Brain microvascular endothelial cell (primary cell): ENCODE results near the gene IPO8.
"Not testable (repeated sequence)": the region's sequence is repeated elsewhere in the genome, so short reads cannot be mapped to it uniquely, and the experiment has no call there.

Experiments
- DNase-seq: peaks from one replicate; pipeline ENCODE4 v3.0.0-alpha.2; 2020
- H3K27ac ChIP-seq: fragments of 250-450 bp; sonication (Bioruptor Pico); 2 replicates; pipeline ENCODE4 v1.5.1; 2020; ENCODE audit warnings: mild to moderate bottlenecking, moderate library complexity
- H3K27me3 ChIP-seq: fragments of 250-450 bp; sonication (Bioruptor Pico); replicated peaks from 2 replicates; pipeline ENCODE4 v1.5.1; 2020; ENCODE audit warnings: mild to moderate bottlenecking
- H3K36me3 ChIP-seq: fragments of 250-450 bp; sonication (Bioruptor Pico); replicated peaks from 2 replicates; pipeline ENCODE4 v1.5.1; 2020; ENCODE audit warnings: mild to moderate bottlenecking
- H3K4me3 ChIP-seq: 2 replicates; pipeline ENCODE4 v1.5.1; 2011; ENCODE audit warnings: low read depth, mild to moderate bottlenecking, control low read depth, low read length, moderate library complexity
- CTCF ChIP-seq: IDR thresholded peaks from 2 replicates; pipeline ENCODE4 v1.5.1; 2011; ENCODE audit warnings: low read depth, mild to moderate bottlenecking, moderate library complexity, low read length, control low read depth, inconsistent platforms; ENCODE audit errors: missing control alignments
- in situ Hi-C: cut with HindIII; loops from 2 replicates; pipeline ENCODE4 v1.10.0; 2017; ENCODE audit warnings: low sequenced_read_pairs, low pct_ligation_motif_present

Gene IPO8

GRCh38 chr12:30595742-30596141, 99.9 kb downstream of the IPO8 start:
- TF ChIP-seq CTCF = no peak
- DNase-seq = no peak
- Histone ChIP-seq H3K27me3 (no peaks in the 10 kb centered on the region), H3K27ac (no peak overlapping the region), H3K36me3 (no peaks in the 10 kb centered on the region), H3K4me3 (no peak overlapping the region)
- in situ Hi-C loops = no loop called here

GRCh38 chr12:30594509-30594908, 101.2 kb downstream of the IPO8 start:
- no peak for DNase-seq
- no peak for TF ChIP-seq CTCF

GRCh38 chr12:30588572-30588971, 107.1 kb downstream of the IPO8 start:
- H3K4me3 ChIP-seq, H3K27ac ChIP-seq, H3K27me3 ChIP-seq, DNase-seq, in situ Hi-C loops, H3K36me3 ChIP-seq: not testable (repeated sequence)

More at GRCh38 chr12:30594509-30594908, 101.2 kb downstream of the IPO8 start:
- H3K27me3 ChIP-seq = no peaks in the 10 kb centered on the region
- no peak overlapping the region for H3K27ac ChIP-seq
- no peak overlapping the region for H3K4me3 ChIP-seq
- no peaks in the 10 kb centered on the region for H3K36me3 ChIP-seq
- in situ Hi-C loops = no loop called here

- H3K27me3 ChIP-seq = no peaks in the 10 kb centered on the region
- no peak overlapping the region for H3K27ac ChIP-seq
- no peak for TF ChIP-seq CTCF
- in situ Hi-C loops = no loop called here
- no peaks in the 10 kb centered on the region for H3K36me3 ChIP-seq
- no peak overlapping the region for H3K4me3 ChIP-seq
- no peak for DNase-seq
Measured at GRCh38 chr12:30587782-30588181, 107.9 kb downstream of the IPO8 start.

- in situ Hi-C loops = no loop called here
Measured at GRCh38 chr12:30585877-30586276, 109.8 kb downstream of the IPO8 start.

GRCh38 chr12:30582943-30583342, 112.7 kb downstream of the IPO8 start:
- no peak overlapping the region for H3K4me3 ChIP-seq
- no peak for TF ChIP-seq CTCF
- H3K27ac ChIP-seq = no peak overlapping the region
- in situ Hi-C loops = no loop called here
- DNase-seq = no peak
- H3K36me3 ChIP-seq = no peaks in the 10 kb centered on the region
- no peaks in the 10 kb centered on the region for H3K27me3 ChIP-seq

More at GRCh38 chr12:30585877-30586276, 109.8 kb downstream of the IPO8 start:
- DNase-seq = no peak
- Histone ChIP-seq H3K36me3 (no peaks in the 10 kb centered on the region), H3K4me3 (no peak overlapping the region), H3K27ac (no peak overlapping the region), H3K27me3 (no peaks in the 10 kb centered on the region)
- no peak for TF ChIP-seq CTCF
